Activated B cell treated with CpG ODN at 0.5 μM for 24 hours (primary cell): ENCODE results near the gene KAZN. TPM values are rescaled to one million over a fixed set of nuclear protein-coding genes. Genes with fewer than 3 reads are reported as not detected.

Source experiments
- ATAC-seq: fragments of 200-7000 bp; cut with Tn5 transposase; one replicate; pipeline ENCODE4 v1.10.0; 2021; ENCODE audit warnings: low read depth, mild to moderate bottlenecking, moderate library complexity
- CTCF ChIA-PET: fragments of 350-600 bp; sonication (Branson Sonifier 250); formaldehyde crosslinking; loops from one replicate; lab custom pipeline; 2021; ENCODE audit warnings: antibody characterized with exemption; lab: Charles Lee
- POLR2A ChIA-PET: fragments of 350-600 bp; sonication (Branson Sonifier 250); formaldehyde crosslinking; loops from one replicate; lab custom pipeline; 2021; ENCODE audit warnings: antibody characterized with exemption; lab: Charles Lee
- DNase-seq: peaks from one replicate; pipeline ENCODE4 v3.0.0; 2022
- H3K27ac Mint-ChIP-seq: one replicate; pipeline ENCODE4 v1.8.0; 2020; ENCODE audit warnings: mixed read lengths
- H3K27me3 Mint-ChIP-seq: one replicate; pipeline ENCODE4 v1.8.0; 2021; ENCODE audit warnings: mixed read lengths
- H3K36me3 Mint-ChIP-seq: one replicate; pipeline ENCODE4 v1.8.0; 2021; ENCODE audit warnings: low read depth, mixed read lengths
- H3K4me1 Mint-ChIP-seq: one replicate; pipeline ENCODE4 v1.8.0; 2021; ENCODE audit warnings: mixed read lengths
- H3K4me3 Mint-ChIP-seq: one replicate; pipeline ENCODE4 v1.8.0; 2020; ENCODE audit warnings: mild to moderate bottlenecking, mixed read lengths
- H3K9me3 Mint-ChIP-seq: one replicate; pipeline ENCODE4 v1.8.0; 2020; ENCODE audit warnings: mixed read lengths
- CTCF ChIP-seq: fragments of 200-600 bp; IDR thresholded peaks from one replicate; pipeline ENCODE4 v1.8.0; 2022; ENCODE audit warnings: antibody characterized with exemption, mild to moderate bottlenecking
- intact Hi-C: fragments of 100-400 bp; cut with micrococcal nuclease; formaldehyde crosslinking; loops from one replicate; pipeline ENCODE4 v1.15.1; 2024
- total RNA-seq: library from RNA; stranded (reverse); gene quantifications from 2 replicates; pipeline ENCODE4 v1.2.3, GENCODE V29; 2022

Gene KAZN
- total RNA-seq, 1 donor from 2014 or later, result 0.73 TPM

GRCh38 chr1:14694589-14694988 is 96.1 kb downstream of the KAZN start:
- no peak overlapping the region for H3K27ac Mint-ChIP-seq
- H3K36me3 Mint-ChIP-seq, result no peaks in the 10 kb centered on the region
- CTCF ChIA-PET, result no interaction called here
- no peaks in the 10 kb centered on the region for H3K4me1 Mint-ChIP-seq
- no peaks in the 10 kb centered on the region for H3K9me3 Mint-ChIP-seq
- peaks cover 12% of the 10 kb centered on the region for H3K27me3 Mint-ChIP-seq
- POLR2A ChIA-PET, result no interaction called here
- DNase-seq (no peak), ATAC-seq (no peak)
- no peak for TF ChIP-seq CTCF
- intact Hi-C loops, result no loop called here
- no peak overlapping the region for H3K4me3 Mint-ChIP-seq

- H3K27ac Mint-ChIP-seq, result no peak overlapping the region
- no peaks in the 10 kb centered on the region for H3K36me3 Mint-ChIP-seq
These were observed 98.3 kb downstream of the KAZN start for GRCh38 chr1:14696761-14697160.

GRCh38 chr1:14697353-14697752 is 98.9 kb downstream of the KAZN start:
- no peak for TF ChIP-seq CTCF
- intact Hi-C loops, result no loop called here
- Mint-ChIP-seq H3K4me3 (no peak overlapping the region), H3K9me3 (no peaks in the 10 kb centered on the region), H3K4me1 (no peaks in the 10 kb centered on the region), H3K27me3 (peaks cover 12% of the 10 kb centered on the region), H3K27ac (no peak overlapping the region), H3K36me3 (no peaks in the 10 kb centered on the region)
- CTCF ChIA-PET, result no interaction called here
- POLR2A ChIA-PET, result no interaction called here
- ATAC-seq (no peak), DNase-seq (no peak)

More at GRCh38 chr1:14696761-14697160, 98.3 kb downstream of the KAZN start:
- Mint-ChIP-seq H3K27me3 (peaks cover 12% of the 10 kb centered on the region), H3K4me3 (no peak overlapping the region), H3K9me3 (no peaks in the 10 kb centered on the region), H3K4me1 (no peaks in the 10 kb centered on the region)
- POLR2A ChIA-PET, result no interaction called here
- intact Hi-C loops, result no loop called here
- ATAC-seq (no peak), DNase-seq (no peak)
- CTCF ChIA-PET, result no interaction called here
- TF ChIP-seq CTCF, result no peak

- no peaks in the 10 kb centered on the region for H3K4me1 Mint-ChIP-seq
- POLR2A ChIA-PET, result no interaction called here
- no peak overlapping the region for H3K4me3 Mint-ChIP-seq
These were observed 99.8 kb downstream of the KAZN start for GRCh38 chr1:14698314-14698713.

GRCh38 chr1:14699620-14700019 is 101.1 kb downstream of the KAZN start:
- POLR2A ChIA-PET, result no interaction called here
- H3K36me3 Mint-ChIP-seq, result no peaks in the 10 kb centered on the region
- peaks cover 8% of the 10 kb centered on the region for H3K27me3 Mint-ChIP-seq
- no peak overlapping the region for H3K4me3 Mint-ChIP-seq
- CTCF ChIA-PET, result no interaction called here
- DNase-seq (no peak), ATAC-seq (no peak)
- H3K9me3 Mint-ChIP-seq, result peaks cover 6% of the 10 kb centered on the region
- no peak overlapping the region for H3K27ac Mint-ChIP-seq
- TF ChIP-seq CTCF, result no peak
- no peaks in the 10 kb centered on the region for H3K4me1 Mint-ChIP-seq
- intact Hi-C loops, result no loop called here

More at GRCh38 chr1:14698314-14698713, 99.8 kb downstream of the KAZN start:
- H3K27ac Mint-ChIP-seq, result no peak overlapping the region
- peaks cover 6% of the 10 kb centered on the region for H3K9me3 Mint-ChIP-seq
- DNase-seq, result no peak
- CTCF ChIA-PET, result no interaction called here
- intact Hi-C loops, result no loop called here
- no peaks in the 10 kb centered on the region for H3K36me3 Mint-ChIP-seq
- ATAC-seq, result no peak
- no peak for TF ChIP-seq CTCF
- H3K27me3 Mint-ChIP-seq, result peaks cover 9% of the 10 kb centered on the region
